Effector memory CD4-positive, alpha-beta T cell (primary cell): ENCODE measurements around the gene POT1.

Experiments used
- DNase-seq, 3 donors: peaks; one replicate each; pipeline ENCODE4 v3.0.0-alpha.2; 2020
- H3K27ac ChIP-seq: 2 replicates; pipeline ENCODE4 v1.7.0; 2013; ENCODE audit warnings: mild to moderate bottlenecking, low read length, moderate library complexity; ENCODE audit not compliant: insufficient read depth, poor library complexity, severe bottlenecking
- H3K27me3 ChIP-seq: replicated peaks from 2 replicates; pipeline ENCODE4 v1.7.0; 2013; ENCODE audit warnings: mild to moderate bottlenecking, low read length; ENCODE audit not compliant: insufficient read depth, control insufficient read depth, poor library complexity, severe bottlenecking
- H3K36me3 ChIP-seq: 2 replicates; pipeline ENCODE4 v1.7.0; 2013; ENCODE audit warnings: mild to moderate bottlenecking, low read length, moderate library complexity; ENCODE audit not compliant: control insufficient read depth, insufficient read depth
- H3K4me1 ChIP-seq: 2 replicates; pipeline ENCODE4 v1.7.0; 2013; ENCODE audit warnings: low read length, mild to moderate bottlenecking; ENCODE audit not compliant: control insufficient read depth, insufficient read depth, poor library complexity, severe bottlenecking
- H3K4me3 ChIP-seq: 2 replicates; pipeline ENCODE4 v1.7.0; 2013; ENCODE audit warnings: low read length, low read depth, mild to moderate bottlenecking; ENCODE audit not compliant: insufficient read depth, poor library complexity, severe bottlenecking
- H3K9me3 ChIP-seq: 2 replicates; pipeline ENCODE4 v1.7.0; 2013; ENCODE audit warnings: mild to moderate bottlenecking, low read length, moderate library complexity; ENCODE audit not compliant: control insufficient read depth

The POT1 gene

DNA sequence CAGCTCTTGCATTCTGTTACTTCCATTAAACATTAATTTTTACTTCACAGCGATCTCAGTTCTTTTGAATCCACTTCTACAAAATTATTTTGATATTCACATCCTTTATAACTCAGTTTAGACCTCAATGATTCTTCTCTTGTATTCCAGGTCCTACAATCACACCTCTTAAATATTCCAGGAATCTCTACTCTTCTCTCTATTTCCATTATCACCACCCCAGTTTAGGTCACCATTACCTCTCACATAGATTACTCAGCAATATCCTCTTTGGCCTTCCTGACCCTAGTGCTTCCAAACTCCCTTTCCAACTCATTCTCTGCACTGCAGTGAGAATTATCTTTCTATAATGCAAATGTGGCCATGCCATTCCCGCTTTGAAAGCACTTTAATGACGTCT, 136.9 kb downstream of the POT1 start:
- Histone ChIP-seq H3K27ac (no peak overlapping the region), H3K4me3 (no peak overlapping the region), H3K4me1 (no peaks in the 10 kb centered on the region), H3K9me3 (no peaks in the 10 kb centered on the region), H3K27me3 (no peaks in the 10 kb centered on the region), H3K36me3 (no peaks in the 10 kb centered on the region)
- DNase-seq, result no peak

DNA sequence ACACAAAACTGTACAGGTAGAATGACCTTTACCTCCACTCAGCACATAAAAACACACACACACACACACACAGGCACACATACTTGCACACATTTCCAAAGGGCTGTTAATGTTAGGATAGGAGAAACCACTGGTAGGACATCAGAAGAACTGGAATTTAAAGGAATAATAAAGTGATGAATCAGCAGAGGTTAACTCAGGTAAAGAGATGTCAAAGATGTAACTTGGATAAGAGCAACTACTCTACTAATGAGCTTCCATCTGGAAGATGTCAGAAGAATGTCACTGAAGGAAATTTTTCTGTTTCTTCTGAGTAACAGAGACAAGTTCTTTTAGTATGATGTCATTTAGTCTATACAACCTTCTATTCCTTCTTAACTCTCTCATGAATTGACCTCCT, 137.6 kb downstream of the POT1 start:
- Histone ChIP-seq H3K36me3 (no peaks in the 10 kb centered on the region), H3K4me1 (no peaks in the 10 kb centered on the region), H3K4me3 (no peak overlapping the region), H3K27me3 (no peaks in the 10 kb centered on the region), H3K9me3 (no peaks in the 10 kb centered on the region), H3K27ac (no peak overlapping the region)
- DNase-seq, result no peak

DNA sequence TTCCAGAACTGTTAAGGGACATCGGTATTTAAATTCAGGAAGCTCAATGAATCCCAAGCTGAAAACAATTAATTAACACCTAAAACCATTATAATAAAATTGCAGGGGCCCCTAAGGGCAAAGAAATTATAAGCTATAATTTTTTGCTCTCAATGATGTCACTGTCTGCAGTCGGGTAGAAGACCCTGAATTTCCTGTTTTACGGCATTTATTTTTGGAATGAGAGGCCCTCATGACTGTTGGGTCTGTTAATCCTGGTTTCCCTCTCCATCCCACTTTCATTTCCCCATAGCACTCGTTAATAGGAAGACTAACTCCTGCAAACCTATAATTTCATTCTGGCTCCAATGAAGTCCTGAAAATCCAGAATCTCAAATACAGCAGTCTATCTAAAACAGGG, 138.2 kb downstream of the POT1 start:
- H3K4me1 ChIP-seq, result no peaks in the 10 kb centered on the region
- no peaks in the 10 kb centered on the region for H3K36me3 ChIP-seq
- no peaks in the 10 kb centered on the region for H3K27me3 ChIP-seq
- H3K9me3 ChIP-seq, result no peaks in the 10 kb centered on the region
- no peak overlapping the region for H3K27ac ChIP-seq
- H3K4me3 ChIP-seq, result no peak overlapping the region
- DNase-seq, result no peak

DNA sequence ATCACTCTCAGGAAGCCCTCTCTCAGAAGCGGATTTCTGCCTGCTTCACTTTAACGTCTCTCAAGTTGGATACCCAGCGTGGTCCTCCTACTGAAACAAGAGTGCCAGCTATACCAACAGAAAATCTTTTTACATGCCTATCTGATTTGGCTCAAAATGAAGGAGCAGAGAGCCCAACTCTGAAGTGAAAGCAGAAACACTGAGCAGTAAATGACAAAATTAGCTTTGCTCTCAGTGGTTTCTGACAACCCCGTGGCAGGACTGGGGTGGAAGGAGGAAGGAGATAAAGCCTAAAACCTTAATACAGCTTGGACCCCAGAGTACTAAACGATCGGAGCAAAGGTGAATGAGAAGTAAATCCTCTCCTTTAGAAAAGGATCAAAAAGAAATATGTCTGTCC, 139.0 kb downstream of the POT1 start:
- Histone ChIP-seq H3K9me3 (no peaks in the 10 kb centered on the region), H3K36me3 (no peaks in the 10 kb centered on the region), H3K27ac (no peak overlapping the region), H3K27me3 (no peaks in the 10 kb centered on the region), H3K4me1 (no peaks in the 10 kb centered on the region), H3K4me3 (no peak overlapping the region)
- DNase-seq, result no peak

DNA sequence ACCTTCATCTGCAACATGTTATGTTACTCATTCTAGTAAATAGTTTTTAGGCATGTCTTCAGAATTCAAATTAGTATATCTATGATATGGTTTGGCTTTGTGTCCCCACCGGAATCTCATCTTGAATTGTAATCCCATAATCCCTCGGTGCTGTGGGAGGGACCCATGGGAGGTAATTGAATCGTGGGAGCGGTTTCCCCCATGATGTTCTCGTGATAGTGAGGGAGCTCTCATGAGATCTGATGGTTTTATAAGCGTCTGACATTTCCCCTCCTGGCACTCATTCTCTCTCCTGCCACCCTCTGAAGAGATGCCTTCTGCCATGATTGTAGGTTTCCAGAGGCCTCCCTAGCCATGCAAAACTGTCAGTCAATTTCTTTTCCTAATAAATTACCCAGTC, 143.6 kb downstream of the POT1 start:
- no peak overlapping the region for H3K27ac ChIP-seq
- no peaks in the 10 kb centered on the region for H3K36me3 ChIP-seq
- no peaks in the 10 kb centered on the region for H3K27me3 ChIP-seq
- no peak overlapping the region for H3K4me3 ChIP-seq
- no peaks in the 10 kb centered on the region for H3K4me1 ChIP-seq
- no peaks in the 10 kb centered on the region for H3K9me3 ChIP-seq
- no peak for DNase-seq

DNA sequence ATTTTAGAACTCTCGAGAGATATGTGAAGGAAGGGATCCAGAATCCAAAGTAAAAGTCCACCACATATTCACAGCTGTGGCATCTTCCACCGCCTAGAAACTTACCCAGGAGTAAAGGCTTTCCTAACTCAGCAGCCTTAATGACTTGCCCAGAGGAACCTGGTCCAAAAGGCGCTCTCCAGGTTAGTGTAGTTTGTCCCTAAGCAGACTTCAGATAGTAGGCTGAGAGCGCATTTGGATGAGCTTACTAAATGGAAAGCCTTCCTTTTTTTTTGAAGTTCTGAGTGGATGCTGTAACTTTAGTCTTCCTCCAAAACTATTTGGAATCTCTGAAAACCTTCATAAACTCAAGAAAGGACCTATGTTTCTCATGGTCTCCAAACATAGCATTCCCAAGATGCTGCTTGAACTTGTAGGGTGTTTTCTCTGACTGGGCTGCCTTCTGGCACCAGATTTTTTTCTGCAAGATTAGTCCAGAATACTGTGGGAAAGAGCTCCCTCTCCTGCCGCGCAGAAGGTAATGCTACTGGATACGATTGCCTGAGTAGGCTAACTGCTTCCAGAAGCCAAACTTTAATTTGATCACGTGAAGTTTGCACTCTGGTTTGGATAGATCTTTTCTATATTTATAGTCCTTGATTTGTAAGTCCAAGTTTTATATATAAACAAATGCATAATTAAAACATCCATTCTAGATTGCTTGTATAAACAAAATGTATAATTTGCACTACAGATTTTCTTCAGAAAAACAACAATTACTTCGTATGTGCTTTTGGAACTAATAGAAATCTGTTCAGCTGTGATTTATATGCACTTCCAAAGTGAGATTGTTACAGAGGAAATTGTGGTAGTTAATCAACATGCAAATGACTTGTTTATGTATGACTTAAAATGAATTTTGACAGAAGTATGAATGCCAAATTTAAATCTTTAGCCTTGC, 144.5 kb downstream of the POT1 start:
- Histone ChIP-seq H3K36me3 (no peaks in the 10 kb centered on the region), H3K27me3 (no peaks in the 10 kb centered on the region), H3K4me1 (no peaks in the 10 kb centered on the region), H3K9me3 (no peaks in the 10 kb centered on the region), H3K27ac (no peak overlapping the region), H3K4me3 (no peak overlapping the region)
- no peak for DNase-seq

DNA sequence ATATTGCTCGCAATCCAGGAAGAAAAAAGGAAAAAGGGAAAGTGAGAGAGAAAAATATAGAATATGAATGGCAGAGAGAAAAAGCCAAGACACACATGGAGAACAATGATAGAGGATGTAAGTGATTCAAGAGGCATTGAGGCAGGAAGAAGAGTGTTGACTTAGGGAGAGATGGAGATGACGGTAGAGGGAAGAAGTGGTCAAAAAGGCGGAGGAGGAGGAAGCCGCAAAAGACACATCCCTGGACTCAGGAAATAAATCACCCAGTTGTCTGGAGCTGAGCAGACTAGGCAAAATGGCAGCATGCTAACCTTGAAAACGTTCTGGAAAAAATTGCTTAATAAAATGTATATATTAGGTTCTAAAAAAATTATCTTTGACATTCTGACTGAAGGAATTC, 146.4 kb downstream of the POT1 start:
- Histone ChIP-seq H3K9me3 (no peaks in the 10 kb centered on the region), H3K27me3 (no peaks in the 10 kb centered on the region), H3K36me3 (no peaks in the 10 kb centered on the region), H3K4me3 (no peak overlapping the region), H3K27ac (no peak overlapping the region), H3K4me1 (no peaks in the 10 kb centered on the region)
- DNase-seq, result no peak

DNA sequence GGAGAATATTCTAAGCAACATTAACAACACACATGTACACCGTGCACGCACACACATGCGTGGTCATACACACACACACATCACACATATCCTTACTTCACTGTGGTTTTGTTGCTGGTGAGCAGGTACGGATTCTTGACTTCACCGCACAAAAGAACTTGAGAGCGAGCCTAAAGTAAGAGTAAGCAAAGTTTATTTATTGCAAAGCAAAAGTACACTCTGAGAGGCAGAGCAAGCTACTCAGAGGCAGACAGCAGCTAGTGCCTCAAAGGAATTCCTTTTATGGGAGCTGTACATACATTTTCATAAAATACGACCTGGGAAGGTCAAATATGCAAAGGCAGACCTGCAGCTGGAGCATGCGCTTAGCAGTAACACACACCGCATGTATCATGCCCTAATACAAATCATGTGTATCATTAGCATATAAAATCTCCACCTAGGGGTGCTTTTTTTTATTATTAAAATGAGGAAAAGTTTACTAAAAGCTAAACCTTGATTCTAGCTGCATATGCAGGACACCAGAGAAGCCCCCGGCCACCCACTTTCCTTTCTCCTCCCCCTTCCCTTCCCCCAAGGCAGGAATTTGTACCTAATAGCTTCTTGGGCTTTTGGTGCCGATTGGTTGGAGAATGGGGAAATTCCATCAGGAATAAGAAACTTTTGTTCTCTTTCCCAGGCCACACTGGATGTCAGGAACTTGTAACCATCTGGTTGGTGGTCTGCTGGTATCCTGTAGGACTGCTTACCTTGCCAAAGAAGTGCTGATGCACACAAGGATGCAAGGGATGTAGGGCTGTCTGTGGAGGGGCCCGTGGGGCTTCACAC, 147.5 kb downstream of the POT1 start:
- no peak for DNase-seq
- no peaks in the 10 kb centered on the region for H3K4me1 ChIP-seq
- no peaks in the 10 kb centered on the region for H3K9me3 ChIP-seq
- no peaks in the 10 kb centered on the region for H3K36me3 ChIP-seq
- no peaks in the 10 kb centered on the region for H3K27me3 ChIP-seq
- no peak overlapping the region for H3K4me3 ChIP-seq
- no peak overlapping the region for H3K27ac ChIP-seq

DNA sequence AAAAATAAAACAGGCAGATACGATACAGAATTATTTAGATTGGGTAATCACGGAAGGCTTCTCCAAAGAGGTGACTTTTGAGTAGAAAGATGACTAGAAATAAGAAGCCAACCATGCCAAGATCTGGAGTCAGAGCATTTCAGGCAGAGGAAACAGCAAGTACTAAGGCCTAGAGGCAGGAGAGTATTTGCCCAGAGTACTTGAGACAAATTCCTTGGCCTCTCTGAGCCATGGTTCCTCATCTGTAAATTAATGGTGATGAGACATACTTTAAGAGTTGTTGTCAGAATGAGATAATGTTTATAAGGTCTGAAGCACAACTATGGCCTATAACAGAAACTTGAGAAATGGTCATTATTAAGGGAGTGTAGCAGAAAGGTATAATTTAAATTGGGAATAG, 148.2 kb downstream of the POT1 start:
- no peaks in the 10 kb centered on the region for H3K27me3 ChIP-seq
- no peaks in the 10 kb centered on the region for H3K36me3 ChIP-seq
- no peaks in the 10 kb centered on the region for H3K4me1 ChIP-seq
- no peak for DNase-seq
- no peak overlapping the region for H3K27ac ChIP-seq
- no peak overlapping the region for H3K4me3 ChIP-seq
- H3K9me3 ChIP-seq, result no peaks in the 10 kb centered on the region

DNA sequence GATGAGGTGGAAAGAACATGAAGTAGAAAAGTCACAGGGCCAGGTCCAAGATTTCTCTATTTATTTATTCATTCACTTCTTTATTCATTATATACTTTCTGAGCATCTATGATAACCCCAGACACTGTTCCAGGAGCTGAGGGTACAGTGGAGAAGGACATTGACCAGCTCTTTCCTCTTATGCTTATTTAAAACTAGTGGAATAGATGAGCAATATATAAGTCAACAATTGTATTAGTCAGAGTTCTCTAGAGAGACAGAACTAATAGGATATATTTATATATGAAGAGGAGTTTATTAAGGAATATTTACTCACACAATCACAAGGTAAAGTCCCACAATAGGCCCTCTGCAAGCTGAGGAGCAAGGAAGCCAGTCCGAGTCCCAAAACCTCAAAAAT, 149.0 kb downstream of the POT1 start:
- no peak for DNase-seq
- no peak overlapping the region for H3K4me3 ChIP-seq
- H3K27ac ChIP-seq, result no peak overlapping the region
- H3K27me3 ChIP-seq, result no peaks in the 10 kb centered on the region
- H3K4me1 ChIP-seq, result no peaks in the 10 kb centered on the region
- no peaks in the 10 kb centered on the region for H3K36me3 ChIP-seq
- no peaks in the 10 kb centered on the region for H3K9me3 ChIP-seq
